ENCODE measurements around the gene UFD1. TPM values are rescaled to one million over a fixed set of nuclear protein-coding genes. Genes with fewer than 3 reads are reported as not detected.

Gene UFD1
- total RNA-seq, 4 donors from 2014 or later: 22.7 to 56.2 (median 38.2) TPM

DNA sequence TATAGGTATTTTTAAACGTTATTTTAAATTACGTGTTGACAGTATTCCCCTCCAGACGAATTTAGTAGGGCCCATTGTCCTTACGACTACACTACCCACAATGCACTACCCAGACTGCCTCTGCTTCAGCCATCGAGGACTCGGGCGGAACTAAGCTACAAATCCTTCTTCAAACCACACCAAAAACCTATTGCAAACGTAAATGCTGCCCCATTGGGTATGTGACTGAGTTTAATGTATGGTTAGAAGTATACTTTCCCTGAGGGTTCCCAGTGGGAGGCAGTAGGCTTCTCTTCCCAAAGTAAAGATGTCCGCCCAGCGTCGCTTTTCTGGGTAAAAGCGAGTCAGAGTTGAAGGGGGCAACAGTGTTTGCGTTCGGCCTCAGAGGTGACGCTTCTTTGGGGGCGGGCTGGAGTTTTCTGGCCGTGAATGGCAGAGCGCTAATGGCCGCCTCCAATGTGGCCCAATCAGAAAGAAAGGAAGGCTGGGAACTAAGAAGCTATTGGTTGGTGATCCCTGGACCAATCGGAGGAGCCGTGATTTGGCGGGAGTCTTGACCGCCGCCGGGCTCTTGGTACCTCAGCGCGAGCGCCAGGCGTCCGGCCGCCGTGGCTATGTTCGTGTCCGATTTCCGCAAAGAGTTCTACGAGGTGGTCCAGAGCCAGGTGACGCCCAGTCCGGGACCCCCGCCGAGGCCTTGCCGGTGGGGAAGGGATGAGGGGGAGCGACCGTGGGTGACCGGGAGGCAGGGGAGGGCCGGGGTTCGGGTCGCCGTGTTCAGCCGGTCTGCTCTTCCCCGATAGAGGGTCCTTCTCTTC lies 571 bp upstream of the UFD1 start, which contains the start of gene CDC45:
CDC45 (plus strand) TSS at position 566 of the 818 bp plus-strand sequence; CDS start at position 615, 49 bp downstream.
- peak; percentile 97 for ATAC-seq
- WGBS, 2 donors (ENCODE audit: low coverage in 1 of 2): 0% methylated on average over 8 to 15 of the region's 50 CpGs
- Histone ChIP-seq H3K9me3 (no peaks in the 10 kb centered on the region), H3K27ac (peak within 1 kb of the TSS; percentile 88 to 97 (median 91)), H3K4me1 (peaks cover 0 to 39% (median 20%) of the 10 kb centered on the region in 3 donors), H3K4me3 (peak within 1 kb of the TSS; percentile 80 to 92), H3K27me3 (no peaks in the 10 kb centered on the region), H3K36me3 (peaks cover 0 to 7% of the 10 kb centered on the region in 2 donors)
- TF ChIP-seq, protein P1, sequence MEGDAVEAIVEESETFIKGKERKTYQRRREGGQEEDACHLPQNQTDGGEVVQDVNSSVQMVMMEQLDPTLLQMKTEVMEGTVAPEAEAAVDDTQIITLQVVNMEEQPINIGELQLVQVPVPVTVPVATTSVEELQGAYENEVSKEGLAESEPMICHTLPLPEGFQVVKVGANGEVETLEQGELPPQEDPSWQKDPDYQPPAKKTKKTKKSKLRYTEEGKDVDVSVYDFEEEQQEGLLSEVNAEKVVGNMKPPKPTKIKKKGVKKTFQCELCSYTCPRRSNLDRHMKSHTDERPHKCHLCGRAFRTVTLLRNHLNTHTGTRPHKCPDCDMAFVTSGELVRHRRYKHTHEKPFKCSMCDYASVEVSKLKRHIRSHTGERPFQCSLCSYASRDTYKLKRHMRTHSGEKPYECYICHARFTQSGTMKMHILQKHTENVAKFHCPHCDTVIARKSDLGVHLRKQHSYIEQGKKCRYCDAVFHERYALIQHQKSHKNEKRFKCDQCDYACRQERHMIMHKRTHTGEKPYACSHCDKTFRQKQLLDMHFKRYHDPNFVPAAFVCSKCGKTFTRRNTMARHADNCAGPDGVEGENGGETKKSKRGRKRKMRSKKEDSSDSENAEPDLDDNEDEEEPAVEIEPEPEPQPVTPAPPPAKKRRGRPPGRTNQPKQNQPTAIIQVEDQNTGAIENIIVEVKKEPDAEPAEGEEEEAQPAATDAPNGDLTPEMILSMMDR (IDR thresholded peaks at IDR 0.05): no peak
- TF ChIP-seq EP300 (IDR thresholded peaks at IDR 0.05): no peak
- peak; percentile 34 for TF ChIP-seq POLR2AphosphoS5 (IDR thresholded peaks at IDR 0.05)
- TF ChIP-seq POLR2A (IDR thresholded peaks at IDR 0.05): no peak

DNA sequence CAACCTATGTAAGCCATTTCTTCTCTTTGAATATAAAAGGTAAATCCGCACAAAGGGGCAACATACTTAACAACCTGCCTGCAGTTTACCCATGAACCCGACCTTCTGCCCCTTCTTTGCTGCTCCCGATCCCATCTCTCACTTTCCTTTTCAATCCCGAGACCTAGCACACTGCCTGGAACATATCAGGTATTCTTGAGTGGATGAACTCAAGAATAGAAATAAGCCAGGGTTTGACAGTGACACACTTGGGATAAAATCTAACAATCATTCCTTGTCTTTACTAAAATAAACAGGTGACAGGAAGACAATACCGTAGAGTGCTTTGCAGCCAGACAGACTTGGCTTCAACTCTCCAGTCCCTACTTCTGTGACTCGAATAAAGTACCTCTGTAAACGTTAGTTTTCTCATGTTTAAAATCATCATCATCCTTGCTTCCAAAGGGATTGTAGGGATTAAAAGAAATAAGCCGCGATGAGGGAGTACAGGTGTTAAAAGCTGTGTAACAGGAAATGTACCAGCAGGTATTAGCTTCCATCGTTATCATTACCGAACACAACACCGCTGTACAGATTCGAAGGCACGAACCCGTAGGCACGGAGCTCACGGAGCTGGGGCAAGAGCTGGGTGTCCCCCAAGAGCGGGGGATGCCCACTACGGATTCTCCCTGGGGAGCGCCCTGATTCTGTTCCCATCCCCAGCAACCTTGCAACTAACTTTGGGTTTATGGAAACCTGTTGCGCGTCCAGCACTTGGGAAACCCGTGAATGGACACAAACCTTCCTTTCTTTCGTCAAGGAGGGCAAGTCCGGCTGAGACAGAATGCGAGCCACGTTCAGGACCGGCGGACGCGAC lies 720 bp downstream of the UFD1 start:
- Histone ChIP-seq H3K27ac (peak overlapping the region; percentile 88 to 97 (median 91)), H3K36me3 (peaks cover 0 to 20% of the 10 kb centered on the region in 2 donors), H3K4me1 (peaks cover 0 to 39% (median 20%) of the 10 kb centered on the region in 3 donors), H3K27me3 (no peaks in the 10 kb centered on the region), H3K4me3 (peak overlapping the region; percentile 80 to 92), H3K9me3 (no peaks in the 10 kb centered on the region)
- 2 to 3% methylated on average over 10 to 18 of the region's 31 CpGs for WGBS, 2 donors (ENCODE audit: low coverage in 1 of 2)
- ATAC-seq: no peak
- TF ChIP-seq EP300 (IDR thresholded peaks at IDR 0.05) (no peak), POLR2AphosphoS5 (IDR thresholded peaks at IDR 0.05) (no peak), POLR2A (IDR thresholded peaks at IDR 0.05) (no peak)
- TF ChIP-seq, protein P1 (IDR thresholded peaks at IDR 0.05): no peak

DNA sequence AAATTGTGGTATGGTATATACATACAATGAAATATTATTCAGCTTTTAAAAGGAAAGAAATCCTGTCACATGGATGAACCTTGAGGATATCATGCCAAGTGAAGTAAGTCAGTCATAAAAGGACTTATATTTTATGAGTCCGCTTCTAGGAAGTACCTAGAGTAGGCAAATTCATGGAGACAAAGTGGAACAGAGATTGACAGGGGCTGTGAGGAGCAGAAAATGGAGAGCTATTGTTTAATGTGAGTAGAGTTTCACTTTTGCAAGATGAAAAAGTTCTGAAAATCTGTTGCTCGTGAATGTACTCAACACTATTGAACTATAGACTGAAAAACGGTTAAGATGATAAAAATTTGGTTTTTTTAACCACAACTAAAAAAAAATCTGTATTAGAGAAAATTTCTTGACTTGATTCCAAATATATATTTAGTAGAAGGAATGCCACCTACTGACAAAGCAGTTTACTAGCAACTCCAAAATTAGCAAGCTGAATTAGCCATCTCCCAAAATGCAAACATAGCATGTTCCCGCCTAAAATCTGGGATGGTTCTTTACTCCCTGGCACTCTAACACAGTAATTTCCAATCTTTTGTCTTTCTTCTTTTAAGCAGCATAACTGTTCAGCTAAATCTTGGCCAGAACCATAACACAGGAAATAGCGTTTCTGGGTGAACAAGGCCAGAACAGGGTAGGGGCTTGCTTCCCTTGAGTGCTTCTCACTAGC lies 1.5 kb downstream of the UFD1 start:
- no peaks in the 10 kb centered on the region for H3K9me3 ChIP-seq
- H3K4me1 ChIP-seq: peaks cover 0 to 39% (median 20%) of the 10 kb centered on the region in 3 donors
- peak overlapping the region in 3 of 4 donors; percentile 90 to 97 (median 92) for H3K27ac ChIP-seq
- 23% methylated on average over 5 of the region's 5 CpGs for WGBS, 2 donors (ENCODE audit: low coverage in 1 of 2)
- H3K36me3 ChIP-seq: peaks cover 0 to 28% of the 10 kb centered on the region in 2 donors
- no peak for ATAC-seq
- TF ChIP-seq POLR2AphosphoS5 (IDR thresholded peaks at IDR 0.05) (no peak), POLR2A (IDR thresholded peaks at IDR 0.05) (no peak), EP300 (IDR thresholded peaks at IDR 0.05) (no peak)
- TF ChIP-seq, protein P1 (IDR thresholded peaks at IDR 0.05): no peak
- peak overlapping the region; percentile 80 to 92 for H3K4me3 ChIP-seq
- no peaks in the 10 kb centered on the region for H3K27me3 ChIP-seq

DNA sequence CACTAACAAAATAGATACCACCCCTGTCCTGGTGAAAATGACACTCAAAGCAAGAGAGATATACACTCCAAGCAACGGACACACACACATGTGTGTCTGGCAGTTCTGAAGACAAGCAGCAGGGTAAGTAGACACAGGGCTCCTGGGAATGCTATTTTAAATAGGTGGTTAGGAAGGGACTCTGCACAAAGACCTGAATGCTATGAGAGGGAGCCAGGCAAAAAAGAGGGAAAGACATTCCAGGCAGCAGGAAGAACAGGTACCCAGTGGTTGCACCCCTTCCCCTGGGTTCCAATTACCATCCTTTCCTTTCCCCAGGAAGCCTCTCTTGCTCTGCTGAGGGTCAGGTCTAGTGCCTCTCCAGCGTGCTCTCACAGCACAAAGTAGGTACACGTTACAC lies 3.0 kb downstream of the UFD1 start:
- no peaks in the 10 kb centered on the region for H3K9me3 ChIP-seq
- TF ChIP-seq EP300 (IDR thresholded peaks at IDR 0.05) (no peak), POLR2A (IDR thresholded peaks at IDR 0.05) (no peak), POLR2AphosphoS5 (IDR thresholded peaks at IDR 0.05) (no peak)
- TF ChIP-seq, protein P1 (IDR thresholded peaks at IDR 0.05): no peak
- H3K36me3 ChIP-seq: peaks cover 0 to 42% of the 10 kb centered on the region in 2 donors
- peaks cover 0 to 39% (median 20%) of the 10 kb centered on the region in 3 donors for H3K4me1 ChIP-seq
- H3K27ac ChIP-seq: peak overlapping the region in 2 of 4 donors; percentile 4 to 35
- H3K27me3 ChIP-seq: no peaks in the 10 kb centered on the region
- no peak overlapping the region for H3K4me3 ChIP-seq
- 21 to 62% methylated on average over 2 to 3 of the region's 3 CpGs for WGBS, 2 donors (ENCODE audit: low coverage in 1 of 2)
- no peak for ATAC-seq
